ACHN (cell line): ENCODE measurements around the gene CYREN.
A peak's percentile ranks its signal among the peaks of the same experiment; 100 is the strongest.
"Not testable (repeated sequence)": the region's sequence is repeated elsewhere in the genome, so short reads cannot be mapped to it uniquely, and the experiment has no call there.

Source experiments
- DNase-seq: peaks from one replicate; pipeline ENCODE4 v3.0.0-alpha.2; 2015
- in situ Hi-C: cut with HindIII; loops from 2 replicates; pipeline ENCODE4 v1.10.0; 2017; ENCODE audit warnings: low sequenced_read_pairs, low pct_ligation_motif_present, low pct_unique_long_range_greater_than_20kb

Gene CYREN

DNA sequence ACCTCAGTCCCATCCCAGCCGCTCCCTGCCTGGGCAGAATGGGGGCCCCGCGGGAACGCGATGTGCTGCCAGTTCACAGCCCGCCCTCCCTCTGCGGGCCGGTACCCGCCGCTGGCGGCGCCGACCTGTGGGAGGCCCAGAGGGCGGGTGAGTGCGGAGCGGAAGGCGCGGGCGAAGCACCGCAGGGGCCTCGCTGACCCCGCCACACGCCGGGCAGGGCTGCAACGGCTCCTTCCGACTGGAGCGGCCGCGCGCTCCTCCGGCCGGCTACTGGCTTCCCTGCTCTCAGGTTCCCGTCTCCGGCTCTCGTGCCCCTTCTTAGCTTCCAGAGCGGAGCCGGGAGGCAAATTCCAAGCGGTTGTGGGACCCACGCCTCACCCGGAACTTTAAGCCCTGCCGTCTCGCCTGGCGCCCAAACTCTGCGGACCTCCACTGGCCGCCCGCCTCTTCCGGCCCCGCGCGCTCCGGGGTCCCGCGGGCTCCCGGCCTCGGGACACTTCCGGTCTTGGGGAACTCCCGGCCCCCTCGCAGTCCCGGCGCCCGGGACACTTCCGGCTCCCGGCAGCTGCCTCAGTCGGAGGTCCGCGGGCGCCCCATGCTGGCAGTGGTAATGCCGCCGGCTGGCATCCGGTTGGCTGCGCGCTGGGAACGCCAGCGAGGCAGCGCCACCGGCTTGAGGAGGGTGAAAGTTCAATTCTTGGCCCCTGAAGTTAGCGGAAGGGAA is at the start of gene CYREN:
CYREN (minus strand) TSS at position 434 of the 724 bp plus-strand sequence. CDS start 1,785 bp downstream, outside the sequence.
- in situ Hi-C loops, result loop anchor here (25.0 kb wide), 1 partner anchor 183 kb away; the partner anchor contains the start of gene AGBL3
- peak; percentile 99 for DNase-seq

- DNase-seq, result peak; percentile 90
- in situ Hi-C loops, result no loop called here
Measured at GRCh38 chr7:135217645-135218509, 47.4 kb upstream of the CYREN start.

DNA sequence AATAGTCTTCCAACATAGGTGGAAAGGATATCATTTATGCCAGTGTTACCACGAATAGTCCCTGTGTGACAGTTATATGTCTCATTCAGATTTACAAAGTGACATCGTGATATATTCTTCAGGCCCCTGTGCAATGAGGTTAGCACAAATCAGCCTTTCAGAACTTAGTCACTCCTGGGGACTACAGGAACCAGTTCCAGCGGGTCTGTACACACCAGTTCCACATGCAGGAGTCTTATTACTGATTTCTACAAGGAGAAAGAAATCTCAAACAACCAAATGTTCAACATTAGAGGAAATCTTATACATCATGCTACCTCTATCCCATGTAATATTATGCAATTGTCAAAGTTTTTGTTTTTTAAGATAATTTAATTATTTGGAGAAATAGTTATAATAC is 45.2 kb upstream of the CYREN start:
- no peak for DNase-seq
- in situ Hi-C loops, result no loop called here

DNA sequence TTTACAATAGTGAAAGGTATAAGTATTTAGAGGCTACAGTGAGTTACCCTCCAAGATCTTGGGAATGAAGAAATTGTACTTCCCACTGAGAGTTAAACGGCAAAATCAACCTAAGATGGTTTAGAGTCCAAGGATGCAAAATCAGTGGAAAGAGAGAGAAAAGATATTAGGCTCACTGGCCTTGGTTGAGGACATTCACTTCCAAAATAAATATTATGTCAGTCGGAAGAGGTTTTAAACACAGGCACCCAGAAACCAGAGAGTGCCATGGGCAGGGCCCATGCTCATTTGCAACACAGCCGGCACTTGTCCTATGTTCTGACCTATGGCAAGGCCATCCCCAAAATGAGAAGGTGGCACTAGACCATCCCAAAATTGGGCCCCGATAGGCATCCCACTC is 44.7 kb upstream of the CYREN start:
- in situ Hi-C loops, result no loop called here
- no peak for DNase-seq

GRCh38 chr7:135213831-135214230 is 43.3 kb upstream of the CYREN start:
- in situ Hi-C loops, result no loop called here
- DNase-seq, result no peak

DNA sequence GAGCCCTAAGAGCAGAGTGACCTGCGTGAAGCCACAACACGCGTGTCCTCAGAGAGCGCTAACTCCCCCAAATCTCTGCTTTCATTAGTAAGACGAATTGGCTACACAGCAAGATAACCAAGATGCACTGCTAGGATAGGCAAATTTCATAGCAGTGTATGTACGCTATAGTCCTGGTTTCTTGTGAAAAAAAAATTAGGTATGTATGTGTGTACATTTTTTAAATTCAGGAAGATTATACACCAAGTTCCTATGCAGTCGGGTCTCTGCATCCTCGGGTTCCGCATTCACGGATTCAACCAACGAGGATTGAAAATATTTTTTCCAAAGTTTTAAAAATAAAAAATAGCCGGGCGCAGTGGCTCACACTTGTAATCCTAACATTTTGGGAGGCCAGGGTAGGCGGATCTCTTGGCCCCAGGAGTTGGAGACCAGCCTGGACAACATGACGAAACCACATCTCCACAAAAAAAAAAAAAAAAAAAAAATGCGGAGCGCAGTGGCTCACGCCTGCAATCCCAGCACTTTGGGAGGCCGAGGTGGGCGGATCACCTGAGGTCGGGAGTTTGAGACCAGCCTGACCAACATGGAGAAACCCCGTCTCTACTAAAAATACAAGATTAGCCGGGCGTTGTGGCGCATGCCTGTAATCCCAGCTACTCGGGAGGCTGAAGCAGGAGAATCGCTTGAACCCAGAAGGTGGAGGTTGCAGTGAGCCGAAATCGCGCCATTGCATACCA is 41.6 kb upstream of the CYREN start:
- DNase-seq, in situ Hi-C loops: not testable (repeated sequence)

DNA sequence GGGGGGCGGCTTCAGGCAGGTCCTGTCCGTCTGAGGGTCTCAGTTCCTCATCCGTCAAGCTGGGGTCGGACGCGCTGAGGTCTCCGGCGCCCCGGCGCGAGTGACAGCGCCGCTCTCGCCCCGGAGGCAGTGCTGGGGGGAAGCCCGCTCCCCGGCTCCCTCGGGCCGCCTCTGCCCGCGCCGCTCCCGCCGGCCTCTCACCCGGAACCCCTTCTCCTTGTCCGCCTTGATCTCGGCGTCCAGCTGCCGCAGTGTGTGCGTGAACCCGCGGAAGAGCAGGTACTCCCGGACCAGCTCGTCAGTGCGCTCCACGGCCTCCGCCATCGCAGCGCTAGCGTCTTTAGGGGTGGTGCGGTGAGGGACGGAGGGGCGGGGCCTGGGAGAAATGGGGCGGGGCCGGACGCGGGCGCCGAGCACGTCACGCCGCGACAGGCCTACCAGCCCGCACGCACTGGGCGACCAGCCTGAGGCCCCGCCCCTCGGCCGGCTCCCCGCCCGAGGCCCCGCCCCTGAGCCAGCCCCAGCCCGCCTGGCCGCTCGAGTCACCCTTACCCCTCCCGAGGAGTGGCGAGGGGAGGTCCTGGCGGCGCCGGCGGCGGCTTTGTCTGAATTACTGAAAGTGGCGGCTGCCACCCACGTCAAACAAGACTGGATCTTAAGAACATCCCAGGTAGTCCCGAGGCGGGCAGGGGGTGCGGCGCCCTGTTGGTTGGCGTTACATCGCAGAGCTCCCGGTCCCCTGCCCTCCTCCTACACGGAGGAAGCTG is 40.9 kb upstream of the CYREN start, which contains the start of gene WDR91:
WDR91 (minus strand) TSS at position 348 of the 767 bp plus-strand sequence; CDS start at position 324, 24 bp downstream.
- in situ Hi-C loops, result no loop called here
- DNase-seq, result peak; percentile 95

GRCh38 chr7:135210888-135211178 is 40.3 kb upstream of the CYREN start:
- DNase-seq, result peak; percentile 24
- in situ Hi-C loops, result no loop called here

DNA sequence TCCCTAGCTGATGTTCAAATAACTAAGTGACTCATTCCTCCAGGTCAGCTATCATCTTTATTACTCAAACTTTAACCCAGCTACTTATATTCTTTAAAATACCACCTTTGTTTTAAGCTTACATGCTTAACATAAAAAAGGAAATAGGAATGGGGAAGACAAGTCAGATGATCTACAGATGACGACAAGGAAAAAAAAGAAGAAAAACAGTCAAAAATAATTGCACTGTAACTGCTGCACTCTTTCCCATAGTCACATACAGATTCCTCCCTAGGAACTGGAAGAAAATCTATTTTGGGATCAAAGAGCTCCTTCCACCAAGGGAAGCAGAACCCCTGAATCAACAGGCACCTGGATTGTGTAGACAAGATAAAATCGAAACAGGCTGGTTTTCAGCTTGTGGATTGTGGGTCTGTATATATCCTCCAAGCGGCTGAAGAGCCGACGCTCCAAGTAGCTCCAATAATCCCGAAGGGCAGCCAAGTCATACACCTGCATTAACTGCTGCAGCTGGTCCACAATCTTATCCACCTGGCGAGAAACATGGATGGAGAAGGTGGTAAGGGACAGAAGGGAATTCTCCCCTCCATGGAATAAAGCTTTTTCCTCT is 38.8 kb upstream of the CYREN start:
- in situ Hi-C loops, result no loop called here
- DNase-seq, result no peak

GRCh38 chr7:135208102-135208793 is 37.7 kb upstream of the CYREN start:
- DNase-seq, result peak; percentile 68
- in situ Hi-C loops, result no loop called here

DNA sequence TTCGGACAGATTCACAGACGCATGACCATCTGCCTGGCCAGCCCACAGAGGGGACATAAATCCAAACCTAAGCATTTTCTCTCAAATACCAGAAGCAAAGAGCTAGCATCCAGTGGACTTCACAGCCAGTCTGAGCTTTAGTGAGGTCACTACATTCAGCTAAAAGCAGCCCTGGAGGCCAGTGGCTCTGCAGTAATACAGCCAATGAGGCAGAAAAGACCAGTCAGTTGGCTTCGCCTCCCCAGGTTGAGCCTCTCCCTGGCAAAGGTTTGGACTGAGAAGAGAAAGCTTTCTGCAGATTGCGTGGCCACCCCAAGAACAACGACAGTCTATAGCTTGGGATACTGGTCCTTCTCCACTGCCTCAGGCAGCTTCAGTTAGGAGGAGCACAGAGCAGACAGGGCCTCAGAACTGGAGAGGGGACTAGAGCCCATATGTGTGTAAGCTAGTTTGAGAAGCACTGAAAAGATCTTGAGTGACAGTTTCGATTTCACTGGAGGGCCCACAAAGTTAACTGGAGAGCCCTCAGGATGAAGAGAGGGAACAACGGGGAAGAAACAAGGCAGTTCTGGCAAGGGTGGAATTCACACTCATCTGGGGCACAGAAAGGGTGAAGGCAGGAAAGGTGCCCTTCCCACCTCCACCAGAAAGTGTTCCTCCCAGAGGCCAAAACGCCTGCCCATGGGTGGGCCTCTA is 37.0 kb upstream of the CYREN start:
- DNase-seq, result peak; percentile 43
- in situ Hi-C loops, result no loop called here

GRCh38 chr7:135206941-135207391 is 36.5 kb upstream of the CYREN start:
- in situ Hi-C loops, result no loop called here
- DNase-seq, result no peak

GRCh38 chr7:135205850-135206249 is 35.3 kb upstream of the CYREN start:
- in situ Hi-C loops, result no loop called here
- no peak for DNase-seq

GRCh38 chr7:135204876-135205275 is 34.4 kb upstream of the CYREN start:
- DNase-seq, result no peak
- in situ Hi-C loops, result no loop called here

GRCh38 chr7:135204341-135204749 is 33.8 kb upstream of the CYREN start:
- in situ Hi-C loops, result no loop called here

DNA sequence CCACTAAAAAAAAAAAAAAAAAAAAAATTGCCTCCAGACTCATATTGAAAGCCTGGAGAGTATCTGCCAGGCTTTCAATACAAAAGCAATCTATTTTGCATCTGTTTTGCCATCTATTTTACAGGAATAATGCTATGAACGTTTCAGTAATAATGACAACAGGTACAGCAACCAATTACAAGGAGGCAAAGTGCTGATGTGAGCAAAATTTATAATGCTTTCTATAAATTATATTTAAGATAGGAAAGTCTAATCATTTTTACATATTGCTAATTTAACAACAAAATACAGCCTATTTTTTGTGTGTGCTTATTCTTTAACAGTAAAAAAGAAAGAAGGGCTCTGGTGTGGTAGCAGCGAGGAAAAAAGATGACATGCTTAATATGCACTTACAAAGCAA is 30.8 kb upstream of the CYREN start:
- no peak for DNase-seq
- in situ Hi-C loops, result no loop called here

More at GRCh38 chr7:135204341-135204749, 33.8 kb upstream of the CYREN start:
- peak; percentile 27 for DNase-seq

DNA sequence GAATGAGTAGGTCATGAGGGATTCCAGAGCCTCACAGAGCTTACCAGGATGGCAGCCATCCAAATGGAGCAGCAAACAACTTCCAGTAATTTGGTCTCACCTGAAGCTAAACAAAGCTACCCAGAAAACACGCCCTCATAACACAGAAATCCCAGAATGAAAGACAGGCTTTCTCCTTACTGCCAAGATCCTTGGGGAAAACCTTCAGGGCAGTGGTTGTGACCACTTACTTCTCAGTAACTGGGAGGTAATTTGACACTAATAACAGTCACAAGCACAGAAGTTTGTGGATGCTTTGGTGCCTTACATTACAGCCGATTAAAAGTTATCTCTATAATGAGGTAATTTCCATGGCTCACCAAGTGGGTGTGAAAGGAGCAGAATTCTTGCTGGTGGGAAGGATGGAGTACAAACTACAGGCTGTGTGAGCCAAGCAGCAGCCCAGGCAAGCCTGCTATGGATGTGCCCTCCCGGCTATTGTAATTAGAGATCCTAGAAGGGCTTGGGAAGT is 30.4 kb upstream of the CYREN start:
- DNase-seq, result no peak
- in situ Hi-C loops, result no loop called here
